ENCODE measurements around the gene CTF1.

Gene CTF1

DNA sequence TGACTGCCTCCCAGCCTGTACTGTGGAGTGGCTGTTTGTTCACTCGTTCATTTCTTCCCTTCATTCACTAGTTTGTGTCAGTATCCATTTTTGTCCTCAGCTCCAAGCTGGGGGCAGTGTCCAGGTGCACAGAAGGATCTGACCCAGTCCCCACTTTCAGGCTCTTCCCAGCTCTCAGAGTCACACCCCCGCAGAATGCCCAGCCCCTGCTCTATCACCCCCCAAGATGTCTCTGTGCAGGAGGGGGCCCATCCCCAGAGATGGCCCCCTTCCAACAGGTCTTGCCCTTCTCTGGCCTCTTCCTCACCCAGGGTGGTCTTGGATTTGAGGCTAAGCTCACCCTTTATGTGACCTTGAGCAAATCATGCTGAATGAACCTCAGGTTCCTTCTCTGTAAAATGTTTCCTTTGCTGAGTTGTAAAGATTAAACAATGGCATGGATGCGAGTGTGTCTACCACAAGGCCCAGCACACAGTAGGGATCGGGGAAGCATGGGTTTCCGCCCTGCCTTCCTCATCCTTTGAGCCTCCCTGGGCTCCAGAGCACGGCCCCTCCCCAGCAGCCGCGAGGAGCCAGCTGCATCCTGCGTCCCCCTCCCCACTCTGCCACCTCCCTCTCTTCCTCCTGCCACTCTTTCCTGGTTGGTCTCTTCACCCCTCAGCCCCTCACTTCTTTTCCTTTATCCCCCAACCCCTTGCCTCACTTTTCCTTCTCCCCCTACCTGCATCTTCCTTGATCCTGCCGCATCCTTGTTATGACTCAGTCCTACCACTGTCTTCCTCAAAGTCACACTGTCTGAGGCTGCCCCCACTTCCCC, 29.8 kb downstream of the CTF1 start:
- H3K27ac ChIP-seq (ENCODE audit: low read length), result no peak overlapping the region
- H3K4me3 ChIP-seq (ENCODE audit: low read length), result no peak overlapping the region
- no peaks in the 10 kb centered on the region for H3K79me2 ChIP-seq (ENCODE audit: low read length)
- peaks cover 3% of the 10 kb centered on the region; the same call in 1 of the 2 replicates for H3F3A ChIP-seq (ENCODE audit: insufficient read depth, low read length)
- H3K4me2 ChIP-seq (ENCODE audit: low read depth, low read length), result no peak overlapping the region
- no peak for DNase-seq
- no peaks in the 10 kb centered on the region for H3K9me3 ChIP-seq (replicated peaks; ENCODE audit: insufficient read depth, low read length)
- 0 out of 2 replicates have a peak, but pooled peaks cover 6% of the 10 kb centered on the region for H3K4me1 ChIP-seq (ENCODE audit: low read length)
- H4K20me1 ChIP-seq (ENCODE audit: insufficient read depth, low read length), result no peaks in the 10 kb centered on the region
- TF ChIP-seq CTCF (IDR thresholded peaks at IDR 0.05; ENCODE audit: low read length) (no peak), EZH2 (optimal IDR thresholded peaks at IDR 0.05; ENCODE audit: low read depth, low read length) (no peak), EZH2phosphoT487 (IDR thresholded peaks at IDR 0.05; ENCODE audit: low read length) (no peak)
- H2AFZ ChIP-seq (ENCODE audit: low read length), result no peak overlapping the region
- no peaks in the 10 kb centered on the region for H3K36me3 ChIP-seq (replicated peaks; ENCODE audit: insufficient read depth, low read length)
- H3K9me2 ChIP-seq (replicated peaks; ENCODE audit: insufficient read depth, low read length), result no peaks in the 10 kb centered on the region
- H3K9ac ChIP-seq (ENCODE audit: low read length), result no peak overlapping the region
- H3K27me3 ChIP-seq (replicated peaks; ENCODE audit: insufficient read depth, low read length), result no peaks in the 10 kb centered on the region

GRCh38 chr16:30926937-30927788, 30.7 kb downstream of the CTF1 start:
- H4K20me1 ChIP-seq (ENCODE audit: insufficient read depth, low read length), result no peaks in the 10 kb centered on the region
- no peak overlapping the region for H3K9ac ChIP-seq (ENCODE audit: low read length)
- H2AFZ ChIP-seq (ENCODE audit: low read length), result no peak overlapping the region
- H3K9me3 ChIP-seq (replicated peaks; ENCODE audit: insufficient read depth, low read length), result no peaks in the 10 kb centered on the region
- H3K27me3 ChIP-seq (replicated peaks; ENCODE audit: insufficient read depth, low read length), result no peaks in the 10 kb centered on the region
- H3K4me1 ChIP-seq (ENCODE audit: low read length), result no peaks in the 10 kb centered on the region
- H3K79me2 ChIP-seq (ENCODE audit: low read length), result no peaks in the 10 kb centered on the region
- no peak for DNase-seq
- no peaks in the 10 kb centered on the region for H3K9me2 ChIP-seq (replicated peaks; ENCODE audit: insufficient read depth, low read length)
- no peak overlapping the region for H3K27ac ChIP-seq (ENCODE audit: low read length)
- no peaks in the 10 kb centered on the region for H3F3A ChIP-seq (ENCODE audit: insufficient read depth, low read length)
- H3K4me2 ChIP-seq (ENCODE audit: low read depth, low read length), result no peak overlapping the region
- H3K36me3 ChIP-seq (replicated peaks; ENCODE audit: insufficient read depth, low read length), result no peaks in the 10 kb centered on the region
- TF ChIP-seq EZH2 (optimal IDR thresholded peaks at IDR 0.05; ENCODE audit: low read depth, low read length) (no peak), EZH2phosphoT487 (IDR thresholded peaks at IDR 0.05; ENCODE audit: low read length) (no peak)
- no peak overlapping the region for H3K4me3 ChIP-seq (ENCODE audit: low read length)

DNA sequence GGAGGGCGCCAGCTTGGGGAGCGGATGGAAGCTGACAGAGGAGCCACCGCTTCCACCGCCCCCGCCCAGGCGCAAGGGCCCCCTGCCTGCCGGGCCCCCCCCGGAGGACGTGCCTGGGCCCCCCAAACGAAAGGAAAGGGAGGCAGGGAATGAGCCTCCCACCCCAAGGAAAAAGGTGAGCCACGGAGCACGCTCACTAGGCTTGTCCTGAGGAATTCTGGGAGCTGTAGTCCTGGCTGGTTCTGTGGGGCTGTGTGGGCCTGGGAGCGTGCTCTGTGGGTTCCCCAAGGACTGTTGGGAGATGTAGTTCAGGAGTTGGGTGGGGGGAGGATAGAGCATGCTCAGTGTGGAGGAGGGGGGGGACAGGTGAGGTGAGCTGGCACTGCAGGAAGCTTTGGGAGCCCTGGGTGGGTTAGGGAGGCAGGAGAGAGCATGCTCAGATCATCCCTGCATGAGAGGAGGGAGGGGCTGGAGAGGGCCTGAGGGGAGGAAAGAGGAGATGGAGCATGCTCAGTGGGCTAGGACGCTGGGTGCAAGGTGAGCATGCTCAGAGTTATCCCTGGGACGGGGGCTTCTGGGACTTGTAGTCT, 31.5 kb downstream of the CTF1 start:
- H2AFZ ChIP-seq (ENCODE audit: low read length), result no peak overlapping the region
- H3K27me3 ChIP-seq (replicated peaks; ENCODE audit: insufficient read depth, low read length), result no peaks in the 10 kb centered on the region
- no peaks in the 10 kb centered on the region for H3K79me2 ChIP-seq (ENCODE audit: low read length)
- H3F3A ChIP-seq (ENCODE audit: insufficient read depth, low read length), result no peaks in the 10 kb centered on the region
- H3K36me3 ChIP-seq (replicated peaks; ENCODE audit: insufficient read depth, low read length), result no peaks in the 10 kb centered on the region
- no peaks in the 10 kb centered on the region for H3K9me2 ChIP-seq (replicated peaks; ENCODE audit: insufficient read depth, low read length)
- H4K20me1 ChIP-seq (ENCODE audit: insufficient read depth, low read length), result no peaks in the 10 kb centered on the region
- no peak overlapping the region for H3K4me2 ChIP-seq (ENCODE audit: low read depth, low read length)
- no peaks in the 10 kb centered on the region for H3K4me1 ChIP-seq (ENCODE audit: low read length)
- peak; percentile 38 for DNase-seq
- no peak overlapping the region for H3K9ac ChIP-seq (ENCODE audit: low read length)
- H3K9me3 ChIP-seq (replicated peaks; ENCODE audit: insufficient read depth, low read length), result no peaks in the 10 kb centered on the region
- TF ChIP-seq EZH2phosphoT487 (IDR thresholded peaks at IDR 0.05; ENCODE audit: low read length), result no peak
- TF ChIP-seq EZH2 (optimal IDR thresholded peaks at IDR 0.05; ENCODE audit: low read depth, low read length), result no peak
- TF ChIP-seq CTCF (IDR thresholded peaks at IDR 0.05; ENCODE audit: low read length), result no peak
- no peak overlapping the region for H3K27ac ChIP-seq (ENCODE audit: low read length)
- H3K4me3 ChIP-seq (ENCODE audit: low read length), result no peak overlapping the region
